SK-MEL-5 (cell line): ENCODE results near the gene ZNF407. TPM values are rescaled to one million over a fixed set of nuclear protein-coding genes. Genes with fewer than 3 reads are reported as not detected.

ENCODE experiments used
- DNase-seq: peaks from one replicate; pipeline ENCODE4 v3.0.0-alpha.2; 2016; ENCODE audit warnings: low read depth, low spot score
- in situ Hi-C: cut with HindIII; loops from 2 replicates; pipeline ENCODE4 v1.10.0; 2016; ENCODE audit warnings: low sequenced_read_pairs, high pct_unique_total_duplicates, low pct_unique_long_range_greater_than_20kb
- total RNA-seq: library from RNA; depleted of rRNA; stranded (reverse); fragments of >200 nt; shearing (Covaris generic); gene quantifications from 2 replicates; pipeline ENCODE4 v1.2.3, GENCODE V29; 2014

Gene ZNF407
- total RNA-seq, 1 experiment from 2014 or later, result 9.1 TPM

DNA sequence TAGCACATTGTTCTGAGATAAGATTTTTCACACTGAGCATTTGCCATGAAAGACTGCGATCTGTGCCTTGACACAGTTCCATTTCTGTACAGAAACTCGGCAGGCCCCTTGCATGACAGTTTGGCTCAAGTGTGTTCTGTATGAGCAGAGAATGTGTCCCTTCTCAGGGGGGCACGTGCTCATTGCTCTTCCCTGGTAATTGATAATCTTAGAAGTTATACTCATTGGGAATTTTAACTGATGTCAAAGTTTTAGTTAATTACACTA lies 440.0 kb downstream of the ZNF407 start:
- in situ Hi-C loops, result no loop called here
- DNase-seq, result no peak

DNA sequence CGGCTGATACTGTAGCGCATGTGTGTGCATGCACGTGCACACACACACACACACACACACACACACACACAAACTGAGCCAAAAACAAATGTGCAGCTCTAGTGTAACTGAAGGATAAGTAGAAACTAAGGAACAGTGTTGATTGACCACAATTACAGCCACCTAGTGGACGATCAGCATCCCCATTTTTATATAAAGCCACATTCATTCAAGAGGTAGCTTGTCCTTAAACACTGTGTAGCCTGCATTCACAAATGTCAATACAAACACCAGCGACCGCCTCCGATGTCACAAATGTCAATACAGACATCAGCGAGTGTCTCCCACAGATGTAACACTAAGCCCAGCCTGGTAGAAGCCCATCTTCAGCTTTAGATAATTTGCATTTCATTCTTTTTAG lies 443.9 kb downstream of the ZNF407 start:
- DNase-seq, result peak; percentile 51
- in situ Hi-C loops, result no loop called here

DNA sequence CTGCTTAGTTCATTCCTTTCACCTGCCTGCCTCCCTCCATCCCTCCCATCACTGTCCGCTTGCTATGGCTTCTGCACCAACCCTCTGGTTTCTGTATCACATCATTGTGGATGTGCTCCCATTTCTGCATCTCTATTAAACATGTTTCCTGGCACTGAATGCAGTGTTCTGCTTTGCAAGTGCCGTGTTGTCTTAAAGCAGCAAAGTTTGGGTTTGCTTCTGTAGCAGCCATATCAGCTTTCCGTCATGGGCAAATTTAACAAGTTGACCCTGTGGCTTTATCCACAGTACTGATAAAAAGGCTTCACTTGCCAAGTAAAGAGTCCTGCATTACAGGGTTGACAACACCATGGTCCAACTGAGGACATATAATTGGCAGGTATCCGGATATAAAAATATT lies 445.8 kb downstream of the ZNF407 start:
- no peak for DNase-seq
- in situ Hi-C loops, result no loop called here

DNA sequence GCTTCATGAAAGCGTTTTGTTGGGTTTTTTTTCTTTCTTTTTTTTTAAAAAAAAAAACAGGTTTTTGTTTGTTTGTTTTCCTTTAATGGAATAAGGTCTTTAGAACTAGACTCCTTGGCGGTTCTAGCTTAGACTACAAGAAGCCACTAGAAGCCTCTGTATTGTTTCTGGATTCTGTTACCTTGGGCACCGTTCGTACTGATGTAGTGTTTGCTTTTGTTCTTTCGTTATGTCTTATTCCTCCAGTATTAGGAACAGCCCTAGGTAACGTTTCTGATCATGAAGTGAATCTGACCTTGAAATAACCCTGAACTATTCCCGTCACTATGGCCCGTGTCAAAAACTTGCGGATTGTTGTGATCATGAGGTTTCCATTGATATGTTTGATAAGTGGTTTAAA lies 446.6 kb downstream of the ZNF407 start:
- in situ Hi-C loops, result no loop called here
- no peak for DNase-seq

DNA sequence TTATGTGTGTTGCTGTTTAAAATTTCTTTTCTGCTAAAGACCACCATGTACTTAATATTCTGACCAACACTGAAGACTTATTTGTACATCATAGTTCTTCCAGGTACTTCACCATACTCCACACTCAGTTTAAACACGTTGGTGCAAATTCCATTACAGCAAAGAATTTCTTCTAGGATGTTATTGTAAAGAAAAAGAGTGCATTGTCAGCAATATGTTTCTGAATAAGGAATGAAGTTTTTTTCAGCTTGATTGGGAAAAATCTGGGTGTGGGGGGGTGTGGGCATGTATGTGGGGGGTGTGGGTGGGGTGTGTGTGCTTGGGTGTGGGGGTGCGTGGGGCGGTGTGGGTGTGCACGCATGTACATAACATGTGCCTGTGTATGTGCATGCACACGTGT lies 447.1 kb downstream of the ZNF407 start:
- no peak for DNase-seq
- in situ Hi-C loops, result no loop called here

DNA sequence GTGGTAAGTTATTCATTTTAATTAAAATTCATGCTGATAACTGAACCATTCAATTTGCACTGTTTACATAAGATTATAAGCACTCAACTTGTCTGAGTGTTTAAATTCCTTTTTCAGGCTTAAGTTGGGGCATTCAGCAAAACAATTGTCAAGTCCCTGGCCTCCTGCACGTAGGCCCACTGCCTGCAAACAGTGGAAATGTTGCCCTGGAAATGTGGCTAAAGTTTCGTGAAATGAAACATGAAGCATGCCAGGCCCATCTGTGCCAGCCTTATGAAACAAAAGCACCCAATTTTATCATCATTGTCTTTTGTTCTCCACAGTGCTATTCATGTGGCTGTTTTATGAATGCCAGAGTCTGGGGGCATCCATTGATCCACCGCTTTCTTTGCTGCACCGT lies 447.6 kb downstream of the ZNF407 start:
- in situ Hi-C loops, result no loop called here
- DNase-seq, result no peak

DNA sequence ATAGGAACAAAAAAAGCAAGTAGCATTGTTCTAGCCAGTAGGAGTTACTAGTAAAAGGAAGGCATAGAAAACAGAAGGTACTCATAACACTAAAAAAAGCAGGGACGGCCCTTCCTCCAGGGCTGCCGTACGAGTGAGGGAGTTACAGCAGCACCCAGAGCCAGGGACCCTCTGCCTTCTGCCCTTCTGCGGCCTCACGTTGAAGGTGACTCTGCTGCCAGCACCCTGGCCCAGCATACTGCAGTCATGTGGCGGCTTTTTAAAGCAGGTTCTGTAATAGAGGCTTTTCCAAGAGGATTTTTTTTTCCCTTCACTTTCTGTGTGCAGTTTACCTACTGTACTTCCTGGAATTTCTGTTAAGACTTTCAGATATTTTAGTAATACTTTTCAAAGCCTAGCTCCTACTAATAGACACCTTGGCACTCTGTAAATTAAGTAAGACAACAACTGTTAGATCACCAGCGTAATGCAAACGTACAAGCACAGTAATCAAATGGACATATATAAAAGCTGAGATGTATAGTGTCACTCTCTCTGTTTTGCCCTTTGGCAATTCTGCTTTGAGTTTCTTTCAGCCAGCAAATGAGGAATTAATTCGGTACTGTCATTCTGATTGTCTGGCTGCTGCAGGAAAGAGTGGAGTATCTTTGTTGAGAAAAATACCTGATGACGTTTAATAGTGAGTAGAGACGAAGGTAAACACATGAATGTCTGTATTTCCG lies 449.7 kb downstream of the ZNF407 start:
- in situ Hi-C loops, result no loop called here

DNA sequence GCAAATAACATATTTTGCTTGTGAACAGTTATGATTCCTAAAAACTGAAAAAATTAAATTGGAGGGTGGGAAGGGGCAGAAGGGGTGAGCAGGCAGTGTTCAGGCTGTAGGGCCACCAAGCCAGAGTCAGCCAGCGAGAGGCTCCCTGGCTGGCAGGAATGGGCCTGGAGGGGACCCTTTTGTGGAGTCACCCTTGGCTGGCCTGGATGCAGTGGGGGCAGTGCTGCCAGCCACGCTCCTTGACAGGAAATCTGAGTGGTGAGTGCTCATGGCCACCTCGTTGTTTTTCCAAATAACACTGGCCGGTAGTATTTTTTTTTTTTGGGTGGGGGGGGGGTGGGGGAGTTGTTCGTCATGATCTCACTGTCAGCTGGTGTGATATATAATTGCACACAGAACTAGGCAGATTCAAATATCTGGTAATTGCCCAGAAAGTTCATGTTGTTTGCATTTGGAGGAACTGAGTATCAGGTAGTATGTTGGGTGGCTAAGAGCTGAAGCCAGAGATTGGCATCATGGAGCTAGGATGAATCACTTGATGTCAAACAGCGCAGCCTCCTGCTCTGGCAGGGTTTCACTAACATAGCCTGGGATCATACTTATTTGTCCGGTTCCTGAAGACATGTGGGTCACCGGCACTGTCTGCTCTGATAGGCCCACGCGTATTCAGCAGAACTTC lies 451.2 kb downstream of the ZNF407 start:
- no peak for DNase-seq
- in situ Hi-C loops, result no loop called here

More for the DNA sequence above, 449.7 kb downstream of the ZNF407 start:
- DNase-seq, result no peak

DNA sequence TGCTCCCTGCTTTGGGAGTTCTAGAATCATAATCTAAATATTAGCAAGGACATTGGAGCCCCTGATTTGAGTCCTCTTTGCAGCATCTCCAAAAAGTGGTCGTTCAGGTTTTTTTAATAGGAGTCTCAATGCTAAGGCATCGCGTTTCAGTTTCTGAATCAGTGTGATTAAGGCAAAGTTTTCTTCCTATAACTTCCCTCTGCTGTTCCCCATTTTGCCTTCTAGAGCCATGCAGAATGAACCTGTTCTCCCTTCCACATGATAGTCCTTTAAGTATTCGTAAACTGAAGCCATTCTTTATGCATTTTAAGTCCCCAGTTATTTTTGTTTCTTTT lies 451.8 kb downstream of the ZNF407 start:
- in situ Hi-C loops, result no loop called here
- DNase-seq, result no peak

DNA sequence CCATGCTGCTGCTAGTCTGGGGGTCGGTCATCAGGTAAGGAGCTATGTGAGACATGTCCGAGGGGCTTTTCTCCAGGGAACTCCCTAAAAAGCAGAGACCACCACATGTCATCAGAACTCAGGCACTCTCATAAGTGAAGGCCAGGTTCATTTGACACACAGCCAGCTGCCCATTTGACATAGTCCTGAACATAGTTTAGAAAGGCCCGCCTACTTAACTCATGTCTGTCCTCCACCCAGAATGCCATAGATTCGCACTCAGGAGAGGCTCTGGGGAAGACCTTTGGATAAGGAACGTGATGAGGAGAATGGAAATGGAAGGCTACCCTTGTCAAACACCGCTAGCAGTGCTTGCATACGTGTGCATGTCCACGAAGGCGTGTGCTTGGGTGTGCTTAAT lies 454.1 kb downstream of the ZNF407 start:
- DNase-seq, result no peak
- in situ Hi-C loops, result no loop called here

DNA sequence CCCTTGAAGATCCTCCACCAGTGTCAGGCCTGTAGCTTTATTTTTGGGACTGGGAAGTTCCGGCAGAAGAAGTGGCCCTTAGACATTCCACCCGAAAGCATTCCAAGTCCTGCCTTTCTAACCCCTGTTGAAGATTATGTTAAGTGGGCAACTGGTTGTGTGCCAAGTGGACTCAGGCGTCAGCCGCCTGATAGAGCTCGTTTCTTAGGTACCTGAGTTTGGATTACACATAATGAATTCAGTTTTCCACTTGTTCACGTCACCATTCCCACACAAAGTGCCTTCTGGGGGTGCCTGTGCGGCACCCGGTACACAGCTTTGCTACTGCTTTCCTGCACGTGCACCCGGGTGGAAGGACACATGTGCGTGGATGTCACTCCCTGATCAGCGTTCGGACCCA lies 454.8 kb downstream of the ZNF407 start:
- in situ Hi-C loops, result no loop called here
- DNase-seq, result no peak

DNA sequence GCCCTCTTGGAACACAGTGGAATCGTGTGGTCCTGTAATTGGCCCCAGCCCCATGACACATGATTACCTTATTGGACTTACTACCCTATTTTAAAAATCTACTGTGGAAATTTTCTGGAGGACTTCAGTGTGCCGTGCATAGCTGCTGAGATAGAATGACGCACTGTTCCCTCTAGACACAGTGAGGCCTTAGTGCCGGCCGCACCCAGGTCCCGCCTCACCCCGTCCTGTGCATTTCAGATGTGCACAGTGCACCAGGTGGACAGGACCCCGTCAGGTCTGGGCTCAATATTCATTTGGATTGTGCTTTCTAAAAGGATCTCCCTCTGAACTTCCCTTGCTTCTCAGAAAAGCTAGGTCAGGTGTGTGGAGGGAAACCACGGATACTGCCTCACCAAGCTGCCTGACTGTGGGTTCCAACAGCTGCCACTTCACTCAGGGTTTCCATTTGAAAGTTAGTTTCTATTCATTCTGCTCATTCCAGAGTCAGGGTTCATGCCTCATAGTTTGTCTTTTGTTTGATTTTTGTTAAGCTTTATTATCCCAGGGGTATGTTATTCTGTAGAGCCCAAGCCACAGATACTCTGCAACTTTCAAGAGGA lies 455.5 kb downstream of the ZNF407 start:
- DNase-seq, result no peak
- in situ Hi-C loops, result no loop called here

DNA sequence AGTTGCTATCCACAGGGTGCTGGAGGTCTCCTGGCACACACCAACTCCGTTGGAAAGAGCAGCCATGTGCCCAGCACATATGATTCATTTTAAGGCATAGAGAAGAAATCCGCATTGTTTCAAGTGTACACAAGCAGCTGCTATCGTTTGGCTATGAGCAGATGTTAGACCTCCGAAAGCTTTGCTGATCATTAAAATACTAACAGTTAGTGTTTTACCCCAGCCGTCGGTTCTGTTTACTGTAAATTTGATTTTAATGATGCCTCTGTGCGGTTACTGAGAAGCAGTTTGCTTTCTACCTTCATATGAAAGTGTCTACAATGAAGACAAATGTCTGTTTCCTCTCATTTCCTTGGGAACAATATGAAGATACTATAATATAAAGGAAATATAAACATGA lies 456.4 kb downstream of the ZNF407 start:
- DNase-seq, result no peak
- in situ Hi-C loops, result no loop called here

DNA sequence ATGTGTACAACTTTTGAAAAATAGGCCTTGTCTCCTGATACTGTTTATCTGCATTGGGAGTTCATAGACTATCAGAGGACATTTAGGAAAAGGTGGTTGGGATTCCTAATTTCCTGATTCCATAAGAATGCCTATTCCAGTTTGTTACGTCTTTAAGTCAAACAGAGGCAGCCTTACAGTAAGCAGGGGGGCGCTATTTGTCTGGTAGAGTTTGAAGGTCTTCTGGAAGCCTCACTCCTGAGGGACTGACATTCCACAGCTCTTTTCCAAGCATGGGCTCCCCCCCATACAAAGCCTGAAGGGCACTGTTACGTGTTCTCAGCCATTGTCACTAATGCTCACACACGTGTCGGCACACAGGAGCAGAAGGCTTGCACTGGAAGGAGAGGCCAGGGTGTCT lies 456.9 kb downstream of the ZNF407 start:
- no peak for DNase-seq
- in situ Hi-C loops, result no loop called here

DNA sequence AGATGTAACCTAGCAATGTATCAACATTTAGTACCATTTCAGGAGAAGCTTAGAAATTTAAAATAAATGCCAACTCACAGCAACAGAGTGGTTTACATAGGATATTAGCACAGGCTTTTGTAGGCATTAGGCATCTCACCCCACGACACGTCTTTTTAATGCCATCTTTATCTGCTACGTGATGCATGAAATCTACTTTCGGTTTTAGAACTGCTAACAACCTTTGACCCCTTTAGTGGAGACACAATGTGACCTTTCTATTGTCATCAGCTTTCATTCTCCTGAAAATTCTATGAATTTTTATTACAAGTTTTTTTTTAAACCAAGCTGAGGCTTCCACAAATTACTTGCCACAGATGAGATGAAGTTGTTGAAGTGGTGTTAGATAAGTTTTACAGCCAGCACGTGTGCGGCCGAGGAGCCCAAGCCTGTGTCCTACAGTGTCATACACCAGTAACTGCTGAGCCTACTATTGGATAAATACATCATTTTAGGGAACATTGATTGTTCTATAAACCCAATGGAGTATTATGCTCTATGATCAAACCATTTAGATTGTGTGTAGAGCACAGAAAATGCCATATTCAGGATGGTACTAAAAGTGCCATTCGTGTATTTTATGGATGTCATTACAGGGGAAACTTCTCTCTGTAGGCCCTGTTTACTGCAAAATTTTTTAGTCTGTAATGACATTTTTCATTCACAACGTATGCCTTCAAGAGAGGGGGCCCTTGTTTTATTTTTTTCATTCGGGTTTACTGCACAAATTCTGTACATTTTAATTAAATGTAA lies 459.7 kb downstream of the ZNF407 start:
- in situ Hi-C loops, result no loop called here
- DNase-seq, result no peak

DNA sequence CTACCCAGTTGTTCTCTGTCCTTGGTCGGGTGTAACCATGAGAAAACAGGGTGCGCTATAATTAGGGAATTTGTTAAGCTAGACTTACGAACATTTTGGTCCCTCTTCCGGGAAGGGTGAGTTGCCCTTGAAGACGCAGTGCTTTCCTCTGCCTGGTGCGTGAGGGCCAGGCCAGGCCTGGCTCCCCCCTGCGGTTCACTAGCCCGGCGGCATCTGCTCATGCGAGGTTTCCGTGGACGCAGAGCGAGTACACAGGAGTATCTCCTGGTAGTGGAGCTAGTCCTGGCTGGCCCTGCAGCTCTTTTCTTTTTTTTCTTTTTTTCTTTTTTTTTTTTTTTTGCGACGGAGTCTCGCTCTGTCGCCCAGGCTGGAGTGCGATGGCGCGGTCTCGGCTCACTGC lies 462.5 kb downstream of the ZNF407 start:
- in situ Hi-C loops, result no loop called here
- no peak for DNase-seq

DNA sequence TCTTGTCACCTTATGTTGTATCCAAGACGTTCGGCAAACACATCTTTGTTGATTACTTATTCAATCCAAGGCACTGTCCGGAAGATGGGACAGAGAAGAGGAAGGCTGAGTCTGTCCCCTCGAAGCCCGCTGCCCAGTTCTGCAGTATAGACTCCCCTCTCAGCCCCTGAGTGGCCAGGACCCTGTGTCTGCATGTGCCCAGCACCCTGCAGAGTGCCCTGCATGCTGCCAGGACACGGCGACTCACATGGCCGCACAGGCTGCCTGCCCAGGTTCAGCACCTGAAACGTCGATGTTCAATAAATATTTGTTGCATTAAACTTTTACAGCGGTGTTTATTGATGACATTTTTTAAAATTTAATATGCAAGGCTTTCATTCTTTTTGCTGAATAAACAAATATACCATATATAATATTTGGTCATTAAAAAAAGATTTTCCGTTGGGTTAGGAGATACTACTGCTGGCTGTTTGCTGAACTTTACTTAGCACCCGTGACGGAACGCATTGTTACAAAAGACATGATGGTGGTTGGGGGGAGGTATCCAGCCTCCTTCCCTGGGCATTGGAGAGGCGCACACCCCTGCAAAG lies 464.7 kb downstream of the ZNF407 start:
- in situ Hi-C loops, result no loop called here

DNA sequence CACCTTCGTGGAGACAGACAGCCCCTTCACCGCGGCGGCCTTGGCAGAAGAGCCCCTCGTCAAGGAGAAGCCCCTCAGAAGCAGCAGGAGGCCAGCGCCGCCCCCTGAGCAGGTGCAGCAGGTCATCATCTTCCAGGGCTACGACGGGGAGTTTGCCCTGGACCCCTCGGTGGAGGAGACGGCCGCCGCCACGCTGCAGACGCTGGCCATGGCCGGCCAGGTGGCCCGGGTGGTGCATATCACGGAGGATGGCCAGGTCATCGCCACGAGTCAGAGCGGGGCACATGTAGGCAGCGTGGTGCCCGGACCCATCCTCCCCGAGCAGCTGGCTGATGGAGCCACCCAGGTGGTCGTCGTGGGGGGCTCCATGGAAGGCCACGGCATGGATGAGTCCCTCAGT lies 465.5 kb downstream of the ZNF407 start:
- DNase-seq, result no peak
- in situ Hi-C loops, result no loop called here

More for the DNA sequence above, 464.7 kb downstream of the ZNF407 start:
- no peak for DNase-seq
